Adrenal gland (tissue), 12 donors: ENCODE results near the gene USPL1. TPM values are rescaled to one million over a fixed set of nuclear protein-coding genes. Genes with fewer than 3 reads are reported as not detected.
A peak's percentile ranks its signal among the peaks of the same experiment; 100 is the strongest.

Experiments used
- DNase-seq, 7 donors: peaks; one replicate each; pipeline ENCODE4 v3.0.0-alpha.2; 2019 to 2020
- H3K27ac ChIP-seq, 5 donors: fragments of 200-600 bp; sonication (generic) in 4 of 5; 1 replicate in 3 of 5; 2 replicates in 2 of 5; pipeline versions ENCODE4 v1.5.1 to v1.8.0; 2016 to 2020; ENCODE audit warnings: mild to moderate bottlenecking in 1 of 5
- H3K27me3 ChIP-seq: fragments of 200-600 bp; 2 replicates; pipeline ENCODE4 v1.8.0; 2021
- H3K36me3 ChIP-seq, 2 donors: fragments of 200-600 bp; replicated peaks in 1 of 2; 1 replicate in 1 of 2; 2 replicates in 1 of 2; pipeline versions ENCODE4 v1.5.1 to v1.8.0; 2018 to 2022
- H3K4me1 ChIP-seq, 2 donors: fragments of 200-600 bp; replicated peaks in 1 of 2; 1 replicate in 1 of 2; 2 replicates in 1 of 2; pipeline versions ENCODE4 v1.5.1 to v1.8.0; 2018 to 2021
- H3K4me3 ChIP-seq, 4 donors: fragments of 200-600 bp; sonication (generic) in 3 of 4; one replicate each; pipeline ENCODE4 v1.5.1; 2016 to 2018
- H3K9me3 ChIP-seq, 3 donors: fragments of 200-600 bp; sonication (generic) in 1 of 3; replicated peaks in 1 of 3; 1 replicate in 2 of 3; 2 replicates in 1 of 3; pipeline versions ENCODE4 v1.5.1 to v1.8.0; 2016 to 2021
- CTCF ChIP-seq, 6 experiments: fragments of 450-650 bp in 4 of 6; fragments of 200-600 bp in 2 of 6; sonication (generic) in 1 of 6; IDR thresholded peaks; 1 replicate in 5 of 6; 2 replicates in 1 of 6; pipeline versions ENCODE4 v1.5.1 to v1.8.0; 2016 to 2021; ENCODE audit warnings: antibody characterized with exemption in 6 of 6, mild to moderate bottlenecking in 2 of 6, moderate library complexity in 1 of 6
- POLR2A ChIP-seq, 2 donors: fragments of 450-650 bp; IDR thresholded peaks; one replicate each; pipeline ENCODE4 v1.6.1; 2017; ENCODE audit warnings: antibody characterized with exemption in 2 of 2, mild to moderate bottlenecking in 2 of 2, moderate library complexity in 1 of 2
- WGBS, 4 donors: extraction: QIAGEN DNeasy Blood & Tissue Kit in 2 of 4; methylation state at CpG; one replicate each; pipeline versions ENCODE4 v1.1.5 to v1.1.7; 2013 to 2017; 5-methylcytosine and 5-hydroxymethylcytosine counted together
- intact Hi-C, 2 donors: fragments of 100-400 bp; cut with DNase I; formaldehyde crosslinking; loops; one replicate each; pipeline versions ENCODE4 v1.14.1 to v1.15.0; 2022 to 2023
- polyA plus RNA-seq, 3 donors: library from polyadenylated mRNA; stranded (reverse); fragments of 200-250 nt in 2 of 3; fragments of 350-450 nt in 1 of 3; fragmentation: Illumina TruSeq in 1 of 3; extraction: RNeasy Lipid Tissue Mini Kit (QIAGEN cat#74804) in 1 of 3; gene quantifications; one replicate each; pipeline ENCODE4 v1.2.3, GENCODE V29; 2013 to 2014
- total RNA-seq, 9 donors: library from RNA; depleted of rRNA in 4 of 9; stranded (reverse); fragments of >200 nt in 4 of 9; fragments of 120-200 nt in 1 of 9; fragmentation: NEBNext Ultra II Directional in 1 of 9; extraction: Animal tissue kit (Norgen Biotek cat#: 25700) in 1 of 9; gene quantifications; one replicate each; pipeline versions ENCODE4 v1.1.0 to v1.2.4, GENCODE V29; 2013 to 2023
- donor health status: healthy with polysubstance abuse.
- donor health status: Bipolar disorder and iron deficiency.
- donor health status: DM: yes; HTN: yes; CAD: no.
- donor health status: DM: no; HTN: no; CAD: no.
- donor health status: DM: no; HTN: no; CAD: no.
- donor health status: DM: yes; HTN: yes; CAD: no.

The USPL1 gene
- total and polyA plus RNA-seq, 12 donors, result 6.3 to 23.8 (median 15.5) TPM

DNA sequence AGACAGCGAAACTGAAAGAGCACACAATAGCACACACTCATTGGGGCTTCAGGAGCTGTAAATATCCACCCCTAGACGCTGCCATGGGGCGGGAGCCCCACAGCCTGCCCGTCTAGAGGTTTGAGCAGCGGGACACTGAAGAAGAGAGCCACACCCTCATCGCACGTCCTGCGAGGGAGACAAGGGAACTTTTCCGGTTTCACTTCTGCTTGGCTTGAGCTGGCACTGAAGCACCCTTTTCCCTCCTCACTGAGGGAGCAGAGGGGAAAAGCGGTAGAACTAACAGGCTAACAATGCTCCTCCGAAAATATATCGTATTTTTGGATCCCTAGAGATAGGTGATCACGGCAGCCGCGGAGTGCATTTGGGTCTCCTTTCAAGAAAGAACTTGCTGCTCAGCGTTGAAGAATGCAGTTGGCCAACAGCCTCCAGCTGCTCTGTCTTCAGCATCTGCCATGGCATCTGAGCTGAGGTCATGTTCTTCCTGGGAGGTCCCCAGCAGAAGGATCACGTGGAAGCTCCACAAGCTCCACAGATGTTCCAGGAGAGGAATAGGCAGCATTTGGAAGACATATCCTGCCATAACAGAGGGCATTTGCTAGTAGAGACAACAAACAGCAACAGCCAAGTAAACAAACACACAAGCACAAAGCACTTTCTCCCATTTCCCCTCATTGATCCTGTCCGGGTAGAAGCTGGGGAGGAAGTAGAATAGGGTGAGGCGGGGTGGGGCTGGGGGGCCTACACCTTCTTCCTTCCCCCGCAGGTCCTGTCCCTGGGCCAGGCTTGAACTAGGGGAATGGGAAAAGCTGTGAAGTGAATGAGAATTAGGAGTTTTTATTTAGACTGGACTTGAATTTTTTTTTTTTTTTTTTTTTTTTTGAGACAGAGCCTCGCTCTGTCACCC lies 72.8 kb downstream of the USPL1 start:
- TF ChIP-seq CTCF (IDR thresholded peaks at IDR 0.05), result no peak
- TF ChIP-seq POLR2A (IDR thresholded peaks at IDR 0.05), result no peak
- Histone ChIP-seq H3K4me1 (peaks cover 0 to under 1% of the 10 kb centered on the region in 2 donors), H3K9me3 (no peaks in the 10 kb centered on the region), H3K36me3 (no peaks in the 10 kb centered on the region), H3K27me3 (no peaks in the 10 kb centered on the region), H3K4me3 (peak overlapping the region in 1 of 4 donors; percentile 39), H3K27ac (peak overlapping the region; percentile 10 to 88 (median 55))
- intact Hi-C loops, result no loop called here
- DNase-seq, result peak in 6 of 7 donors; percentile 32 to 72 (median 57)
- WGBS, 4 donors, result 52 to 68% (median 55%) methylated on average over 21 of the region's 21 CpGs

DNA sequence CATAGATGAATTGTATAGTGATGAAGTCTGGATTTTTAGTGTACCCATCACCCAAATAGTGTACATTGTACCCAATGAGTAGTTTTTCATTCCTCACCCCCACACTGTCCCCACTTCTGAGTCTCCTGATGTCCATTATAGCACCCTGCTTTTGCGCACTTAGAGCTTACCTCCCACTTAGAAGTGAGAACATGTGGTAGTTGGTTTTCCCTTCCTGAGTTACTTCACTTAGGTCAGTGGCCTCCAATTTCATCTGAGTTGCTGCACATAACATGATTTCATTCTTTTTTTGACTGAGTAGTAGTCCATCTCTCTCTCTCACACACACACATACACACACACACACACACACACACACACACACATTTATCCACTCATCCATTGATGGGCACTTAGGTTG lies 74.4 kb downstream of the USPL1 start:
- intact Hi-C loops, result no loop called here
- peaks cover 0 to 14% of the 10 kb centered on the region in 2 donors for H3K4me1 ChIP-seq
- no peaks in the 10 kb centered on the region for H3K36me3 ChIP-seq
- no peaks in the 10 kb centered on the region for H3K27me3 ChIP-seq
- no peak overlapping the region for H3K4me3 ChIP-seq
- H3K27ac ChIP-seq, result no peak overlapping the region
- TF ChIP-seq CTCF (IDR thresholded peaks at IDR 0.05) (no peak), POLR2A (IDR thresholded peaks at IDR 0.05) (no peak)
- H3K9me3 ChIP-seq, result no peaks in the 10 kb centered on the region
- WGBS, 4 donors, result 88 to 100% (median 95%) methylated on average over 1 of the region's 1 CpG
- DNase-seq, result no peak

DNA sequence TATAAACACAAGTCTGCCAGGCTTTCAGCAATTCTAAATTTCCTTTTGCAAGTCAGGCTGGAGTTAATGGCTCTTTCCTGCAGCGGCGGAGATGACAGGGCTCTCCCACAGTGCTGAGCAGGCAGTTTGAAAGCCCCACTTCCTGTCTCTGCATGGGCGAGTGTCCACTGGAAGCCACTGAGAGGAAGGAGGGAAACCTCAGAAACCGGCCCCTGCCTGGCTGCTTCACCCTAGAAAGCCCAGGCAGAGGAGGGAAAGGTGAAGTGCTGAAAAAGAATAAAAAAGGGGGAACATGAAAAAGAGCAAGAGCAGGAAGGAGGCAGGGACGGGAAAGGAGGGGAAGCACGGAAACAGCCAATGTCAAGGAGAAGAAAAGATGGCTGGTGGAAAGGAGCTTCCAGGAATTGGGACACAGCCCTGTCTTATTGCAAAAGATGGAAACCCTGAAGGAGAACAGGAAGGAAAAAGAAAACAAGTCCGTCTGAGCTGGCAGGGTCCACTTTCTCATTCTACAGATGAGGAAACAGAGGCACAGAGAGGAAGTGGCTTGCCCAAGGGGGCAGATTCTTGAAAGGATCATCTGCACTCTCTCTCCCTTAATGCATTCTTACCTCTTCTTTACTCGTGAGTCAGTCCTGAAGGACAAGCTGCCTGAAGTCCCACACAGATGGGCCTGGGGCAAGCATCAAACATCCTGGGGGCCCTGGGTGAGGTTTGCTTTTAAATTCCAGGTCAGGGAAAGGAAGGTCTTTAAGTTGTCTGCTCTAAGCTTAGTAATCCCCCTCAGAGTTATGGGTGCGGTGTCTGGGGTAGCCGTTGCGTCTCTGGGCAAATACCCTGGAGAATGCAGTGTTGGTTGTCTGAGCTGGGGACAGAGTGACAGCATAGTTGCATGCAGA lies 78.8 kb downstream of the USPL1 start:
- no peaks in the 10 kb centered on the region for H3K27me3 ChIP-seq
- TF ChIP-seq CTCF (IDR thresholded peaks at IDR 0.05) (no peak), POLR2A (IDR thresholded peaks at IDR 0.05) (no peak)
- intact Hi-C loops, result no loop called here
- H3K4me3 ChIP-seq, result no peak overlapping the region
- DNase-seq, result peak in 6 of 7 donors; percentile 50 to 78 (median 66)
- H3K9me3 ChIP-seq, result no peaks in the 10 kb centered on the region
- peak overlapping the region in 4 of 5 donors; percentile 3 to 76 (median 27) for H3K27ac ChIP-seq
- H3K4me1 ChIP-seq, result peaks cover 0 to 25% of the 10 kb centered on the region in 2 donors
- no peaks in the 10 kb centered on the region for H3K36me3 ChIP-seq
- WGBS, 4 donors, result 35 to 47% (median 40%) methylated on average over 11 of the region's 11 CpGs
